HG03342 (cell line): ENCODE results near the gene ATG16L1.
"Not testable (repeated sequence)": the region's sequence is repeated elsewhere in the genome, so short reads cannot be mapped to it uniquely, and the experiment has no call there.

Source experiments
- ATAC-seq: cut with Tn5 transposase; IDR thresholded peaks from one replicate; pipeline ENCODE4 v1.9.1; 2021; ENCODE audit warnings: mild to moderate bottlenecking, moderate library complexity; ENCODE audit not compliant: unreplicated experiment

ATG16L1 gene

GRCh38 chr2:233328922-233329321, 77.4 kb downstream of the ATG16L1 start:
- ATAC-seq = no peak

- no peak for ATAC-seq
Observed at GRCh38 chr2:233329489-233330135, 78.1 kb downstream of the ATG16L1 start.

- ATAC-seq = peak; percentile 92
Observed at GRCh38 chr2:233331536-233331935, 80.1 kb downstream of the ATG16L1 start.

- ATAC-seq = no peak
Observed at GRCh38 chr2:233332125-233332524, 80.7 kb downstream of the ATG16L1 start.

GRCh38 chr2:233334915-233335314, 83.4 kb downstream of the ATG16L1 start:
- ATAC-seq = no peak

- ATAC-seq = not testable (repeated sequence)
Observed at GRCh38 chr2:233336091-233336490, 84.6 kb downstream of the ATG16L1 start.

- ATAC-seq = no peak
Observed at GRCh38 chr2:233336541-233336940, 85.1 kb downstream of the ATG16L1 start.

- no peak for ATAC-seq
Observed at GRCh38 chr2:233338046-233338445, 86.6 kb downstream of the ATG16L1 start.

GRCh38 chr2:233338812-233339368, 87.4 kb downstream of the ATG16L1 start:
- ATAC-seq = no peak

- ATAC-seq = no peak
Observed at GRCh38 chr2:233339427-233339826, 88.0 kb downstream of the ATG16L1 start.

- ATAC-seq = no peak
Observed at GRCh38 chr2:233341296-233341695, 89.8 kb downstream of the ATG16L1 start.

GRCh38 chr2:233342301-233342700, 90.8 kb downstream of the ATG16L1 start:
- no peak for ATAC-seq

- no peak for ATAC-seq
Observed at GRCh38 chr2:233343171-233343705, 91.8 kb downstream of the ATG16L1 start.
